Omental fat pad (tissue), 4 donors: ENCODE results near the gene ASPN. TPM values are rescaled to one million over a fixed set of nuclear protein-coding genes. Genes with fewer than 3 reads are reported as not detected.

Source experiments
- ATAC-seq: fragments of 150-250 bp; one replicate; pipeline ENCODE4 v1.9.1; 2016; ENCODE audit warnings: mild to moderate bottlenecking, moderate library complexity; ENCODE audit not compliant: low FRiP score
- DNase-seq: peaks from one replicate; pipeline ENCODE4 v3.0.0-alpha.2; 2019; ENCODE audit warnings: low spot score
- total RNA-seq, 4 donors: library from RNA; depleted of rRNA; stranded (reverse); fragments of >200 nt; gene quantifications; one replicate each; pipeline ENCODE4 v1.1.0, GENCODE V29; 2016
- TF ChIP-seq, protein P1 (sequence below), 3 donors: fragments of 450-650 bp; IDR thresholded peaks; one replicate each; pipeline ENCODE4 v1.5.1; 2016 to 2017; ENCODE audit warnings: antibody characterized with exemption in 3 of 3, mild to moderate bottlenecking in 3 of 3, moderate library complexity in 2 of 3

ASPN gene
- total RNA-seq, 4 donors from 2014 or later = 4.8 to 17.7 (median 11.4) TPM

- DNase-seq (no peak), ATAC-seq (no peak)
- TF ChIP-seq, protein P1, sequence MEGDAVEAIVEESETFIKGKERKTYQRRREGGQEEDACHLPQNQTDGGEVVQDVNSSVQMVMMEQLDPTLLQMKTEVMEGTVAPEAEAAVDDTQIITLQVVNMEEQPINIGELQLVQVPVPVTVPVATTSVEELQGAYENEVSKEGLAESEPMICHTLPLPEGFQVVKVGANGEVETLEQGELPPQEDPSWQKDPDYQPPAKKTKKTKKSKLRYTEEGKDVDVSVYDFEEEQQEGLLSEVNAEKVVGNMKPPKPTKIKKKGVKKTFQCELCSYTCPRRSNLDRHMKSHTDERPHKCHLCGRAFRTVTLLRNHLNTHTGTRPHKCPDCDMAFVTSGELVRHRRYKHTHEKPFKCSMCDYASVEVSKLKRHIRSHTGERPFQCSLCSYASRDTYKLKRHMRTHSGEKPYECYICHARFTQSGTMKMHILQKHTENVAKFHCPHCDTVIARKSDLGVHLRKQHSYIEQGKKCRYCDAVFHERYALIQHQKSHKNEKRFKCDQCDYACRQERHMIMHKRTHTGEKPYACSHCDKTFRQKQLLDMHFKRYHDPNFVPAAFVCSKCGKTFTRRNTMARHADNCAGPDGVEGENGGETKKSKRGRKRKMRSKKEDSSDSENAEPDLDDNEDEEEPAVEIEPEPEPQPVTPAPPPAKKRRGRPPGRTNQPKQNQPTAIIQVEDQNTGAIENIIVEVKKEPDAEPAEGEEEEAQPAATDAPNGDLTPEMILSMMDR (IDR thresholded peaks at IDR 0.05) = no peak
These were observed 2.3 kb upstream of the ASPN start for GRCh38 chr9:92484563-92484962.

DNA sequence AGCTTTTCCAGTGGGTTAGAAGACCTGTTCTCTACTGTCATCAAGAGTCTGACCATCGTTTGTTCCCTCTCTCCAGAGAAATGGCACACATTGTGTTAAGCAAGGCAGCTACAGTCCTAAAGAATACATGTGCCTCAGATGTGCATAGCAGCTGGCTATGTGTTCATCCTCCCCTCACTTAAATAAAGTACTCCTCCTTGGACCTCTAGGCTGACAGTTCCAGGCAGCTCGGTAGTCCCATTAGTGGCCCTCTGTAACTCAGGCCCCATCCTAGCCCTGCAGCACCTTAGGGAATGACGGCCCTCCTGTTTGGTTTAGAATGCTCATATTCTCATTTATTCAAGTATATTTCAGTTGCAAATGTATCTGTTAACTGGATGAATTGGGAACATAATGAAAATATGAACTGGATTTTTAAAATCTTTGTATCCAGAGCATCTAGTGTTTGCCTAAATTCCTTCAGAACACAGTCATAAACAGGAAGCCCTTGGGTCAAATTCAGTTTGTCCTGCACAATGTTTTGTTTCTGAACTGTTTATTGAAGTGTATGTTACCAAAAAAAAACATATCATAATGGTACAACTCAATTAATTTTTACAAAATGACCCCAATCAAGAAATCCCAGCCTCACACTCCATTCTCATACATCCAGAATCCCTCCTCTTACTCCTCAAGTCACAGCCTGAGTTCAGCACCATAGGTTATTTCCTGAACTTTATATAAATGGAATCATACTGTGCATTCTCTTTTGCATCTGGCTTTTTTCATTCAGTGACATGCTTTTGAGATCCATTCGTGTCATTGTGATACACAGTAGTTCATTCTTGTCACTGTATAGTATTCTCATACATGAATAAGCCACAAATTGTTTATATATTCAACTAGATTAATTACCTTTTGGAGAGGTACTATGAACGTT lies 1.6 kb upstream of the ASPN start:
- DNase-seq = no peak
- no peak for ATAC-seq
- TF ChIP-seq, protein P1 (IDR thresholded peaks at IDR 0.05) = no peak

- TF ChIP-seq, protein P1 (IDR thresholded peaks at IDR 0.05) = no peak
- DNase-seq (no peak), ATAC-seq (no peak)
These were observed 499 bp upstream of the ASPN start for GRCh38 chr9:92482805-92483204.

GRCh38 chr9:92480986-92481633 lies 1.2 kb downstream of the ASPN start:
- TF ChIP-seq, protein P1 (IDR thresholded peaks at IDR 0.05) = no peak
- DNase-seq = no peak
- ATAC-seq = no peak

GRCh38 chr9:92480291-92480771 lies 2.0 kb downstream of the ASPN start:
- DNase-seq (no peak), ATAC-seq (no peak)
- TF ChIP-seq, protein P1 (IDR thresholded peaks at IDR 0.05) = no peak

DNA sequence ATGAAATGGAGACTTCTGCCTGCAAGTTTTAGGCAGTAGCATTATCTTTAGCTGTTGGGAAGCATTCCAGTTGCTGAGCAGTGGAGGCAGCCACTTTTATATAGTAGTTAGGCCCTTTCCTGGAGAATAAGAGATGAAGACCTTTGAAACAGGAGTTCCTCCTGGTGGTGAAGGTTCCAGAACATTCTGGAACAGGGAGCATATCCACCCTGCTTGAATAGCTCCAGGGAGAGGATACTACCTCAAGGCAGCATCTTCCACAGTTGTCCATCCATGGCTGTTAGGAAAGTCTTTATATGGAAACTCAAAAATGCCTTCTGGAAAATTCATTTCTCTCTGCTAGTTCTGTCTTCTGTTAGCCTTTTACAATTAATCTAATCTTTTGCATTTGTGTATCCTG lies 3.0 kb downstream of the ASPN start:
- TF ChIP-seq, protein P1 (IDR thresholded peaks at IDR 0.05) = no peak
- no peak for ATAC-seq
- no peak for DNase-seq
